ENCODE results near the gene RICTOR.

DNA sequence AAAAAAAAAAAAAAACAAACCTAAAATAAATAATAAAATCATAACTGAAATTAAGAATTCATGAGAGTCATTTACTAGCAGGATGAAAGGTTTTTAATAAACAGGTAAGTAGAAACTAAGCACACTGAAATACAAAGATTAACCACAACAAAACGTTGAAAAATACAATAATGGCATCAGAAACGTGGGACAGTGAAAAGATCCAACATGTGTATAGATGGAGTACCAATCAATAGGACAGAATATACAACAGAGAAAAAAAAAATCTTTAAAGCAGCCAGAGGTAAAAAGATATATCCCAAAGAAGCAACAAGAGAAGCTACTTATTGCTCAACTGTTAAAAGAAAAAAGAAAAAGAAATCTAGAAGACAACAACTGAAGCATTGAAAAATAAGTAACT is 75.2 kb downstream of the RICTOR start:
- TF ChIP-seq, protein P1, sequence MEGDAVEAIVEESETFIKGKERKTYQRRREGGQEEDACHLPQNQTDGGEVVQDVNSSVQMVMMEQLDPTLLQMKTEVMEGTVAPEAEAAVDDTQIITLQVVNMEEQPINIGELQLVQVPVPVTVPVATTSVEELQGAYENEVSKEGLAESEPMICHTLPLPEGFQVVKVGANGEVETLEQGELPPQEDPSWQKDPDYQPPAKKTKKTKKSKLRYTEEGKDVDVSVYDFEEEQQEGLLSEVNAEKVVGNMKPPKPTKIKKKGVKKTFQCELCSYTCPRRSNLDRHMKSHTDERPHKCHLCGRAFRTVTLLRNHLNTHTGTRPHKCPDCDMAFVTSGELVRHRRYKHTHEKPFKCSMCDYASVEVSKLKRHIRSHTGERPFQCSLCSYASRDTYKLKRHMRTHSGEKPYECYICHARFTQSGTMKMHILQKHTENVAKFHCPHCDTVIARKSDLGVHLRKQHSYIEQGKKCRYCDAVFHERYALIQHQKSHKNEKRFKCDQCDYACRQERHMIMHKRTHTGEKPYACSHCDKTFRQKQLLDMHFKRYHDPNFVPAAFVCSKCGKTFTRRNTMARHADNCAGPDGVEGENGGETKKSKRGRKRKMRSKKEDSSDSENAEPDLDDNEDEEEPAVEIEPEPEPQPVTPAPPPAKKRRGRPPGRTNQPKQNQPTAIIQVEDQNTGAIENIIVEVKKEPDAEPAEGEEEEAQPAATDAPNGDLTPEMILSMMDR (IDR thresholded peaks at IDR 0.05; ENCODE audit: extremely low read depth in 1 of 2, insufficient read depth in 1 of 2, low read depth in 1 of 2, low read length in 2 of 2): no peak
- TF ChIP-seq JUN (IDR thresholded peaks at IDR 0.05; ENCODE audit: borderline replicate concordance, insufficient read depth, insufficient read length, low read depth) (no peak), POLR2A (IDR thresholded peaks at IDR 0.05; ENCODE audit: low read depth, low read length) (no peak)
